GM12878 (cell line): Measurements from ENCODE around the gene TRIM46. TPM values are rescaled to one million over a fixed set of nuclear protein-coding genes. Genes with fewer than 3 reads are reported as not detected.
A peak's percentile ranks its signal among the peaks of the same experiment; 100 is the strongest.

Experiments
- BCL11A ChIP-seq: IDR thresholded peaks from 2 replicates; pipeline ENCODE4 v1.6.1; 2011; ENCODE audit warnings: low read depth, low read length
- BMI1 ChIP-seq: fragments of 450-650 bp; IDR thresholded peaks from 2 replicates; pipeline ENCODE4 v1.6.1; 2016; ENCODE audit warnings: mild to moderate bottlenecking, moderate library complexity, borderline replicate concordance
- CBX5 ChIP-seq: sonication (generic); IDR thresholded peaks from 2 replicates; pipeline ENCODE4 v1.6.1; 2016; ENCODE audit warnings: low read depth, moderate library complexity, mild to moderate bottlenecking, inconsistent platforms
- HDAC2 ChIP-seq: fragments of 200-600 bp; sonication (generic); IDR thresholded peaks from 2 replicates; pipeline ENCODE4 v1.6.1; 2017
- HDAC6 ChIP-seq: fragments of 200-600 bp; sonication (generic); IDR thresholded peaks from one replicate; pipeline ENCODE4 v1.8.0; 2017; ENCODE audit warnings: antibody characterized with exemption; ENCODE audit not compliant: unreplicated experiment
- IKZF1 ChIP-seq: fragments of 450-650 bp; conservative IDR thresholded peaks from 2 replicates; pipeline ENCODE4 v1.6.1; 2017; ENCODE audit warnings: antibody characterized with exemption, mild to moderate bottlenecking
- NRF1 ChIP-seq: conservative IDR thresholded peaks from 2 replicates; pipeline ENCODE4 v1.6.1; 2011; ENCODE audit warnings: mild to moderate bottlenecking, low read depth, low read length, improper control_type of control experiment
- PAX5 ChIP-seq: IDR thresholded peaks from 2 replicates; pipeline ENCODE4 v1.6.1; 2011; ENCODE audit warnings: low read depth, low read length, borderline replicate concordance
- RFX5 ChIP-seq: IDR thresholded peaks from 2 replicates; pipeline ENCODE4 v1.6.1; 2011; ENCODE audit warnings: low read depth, low read length, improper control_type of control experiment
- RUNX3 ChIP-seq: IDR thresholded peaks from 2 replicates; pipeline ENCODE4 v1.6.1; 2012; ENCODE audit warnings: low read length, inconsistent platforms
- SMAD1 ChIP-seq: fragments of 450-650 bp; IDR thresholded peaks from 2 replicates; pipeline ENCODE4 v1.6.1; 2018; ENCODE audit warnings: mild to moderate bottlenecking, low read depth; ENCODE audit not compliant: partially characterized antibody
- SMAD5 ChIP-seq: IDR thresholded peaks from 2 replicates; pipeline ENCODE4 v1.6.1; 2016; ENCODE audit warnings: antibody characterized with exemption, low read depth
- TBL1XR1 ChIP-seq: IDR thresholded peaks from 2 replicates; pipeline ENCODE4 v1.6.1; 2012; ENCODE audit warnings: low read depth, low read length, improper control_type of control experiment
- YBX1 ChIP-seq: fragments of 450-650 bp; IDR thresholded peaks from 2 replicates; pipeline ENCODE4 v1.6.1; 2016; ENCODE audit warnings: antibody characterized with exemption
- ZNF622 ChIP-seq: fragments of 450-650 bp; IDR thresholded peaks from 2 replicates; pipeline ENCODE4 v1.6.1; 2017; ENCODE audit warnings: mild to moderate bottlenecking, inconsistent platforms
- ZZZ3 ChIP-seq: IDR thresholded peaks from 2 replicates; pipeline ENCODE4 v1.6.1; 2011; ENCODE audit warnings: low read depth; ENCODE audit not compliant: control insufficient read depth, insufficient read length
- polyA plus RNA-seq, 11 experiments: library from polyadenylated mRNA; depleted of rRNA in 4 of 11; unstranded in 6 of 11; stranded (reverse) in 5 of 11; fragments of >200 nt; fragmentation: Nextera tagmentation in 4 of 11; fragmentation: Illumina TruSeq in 1 of 11; extraction: Ambion mirVana in 4 of 11; extraction: Trizol in 1 of 11; gene quantifications; 1 replicate in 1 of 11; 2 replicates in 10 of 11; pipeline versions ENCODE4 v1.2.1 to v1.2.3, GENCODE V29; 2011 to 2016; ENCODE audit warnings: inconsistent platforms in 2 of 11, missing spikeins in 2 of 11, low read depth in 1 of 11
- total RNA-seq, 4 experiments: library from RNA; depleted of rRNA in 3 of 4; stranded (reverse); fragments of >200 nt in 3 of 4; fragmentation: Illumina TruSeq in 1 of 4; extraction: Trizol in 1 of 4; gene quantifications; 2 replicates each; pipeline versions ENCODE4 v1.2.1 to v1.2.3, GENCODE V29; 2013 to 2021
- TF ChIP-seq, protein P1 (sequence below): fragments of 450-650 bp; IDR thresholded peaks from 2 replicates; pipeline ENCODE4 v1.6.1; 2017; ENCODE audit warnings: borderline replicate concordance
- TF ChIP-seq, protein P2 (sequence below): fragments of 450-650 bp; IDR thresholded peaks from 2 replicates; pipeline ENCODE4 v1.6.1; 2016; ENCODE audit warnings: mild to moderate bottlenecking, moderate library complexity, borderline replicate concordance
- TF ChIP-seq, protein P3 (sequence below): fragments of 450-650 bp; formaldehyde crosslinking; IDR thresholded peaks from 2 replicates; pipeline ENCODE4 v1.4.0; 2022; ENCODE audit warnings: mild to moderate bottlenecking, moderate library complexity
- TF ChIP-seq, protein P4 (sequence below): IDR thresholded peaks from 2 replicates; pipeline ENCODE4 v1.6.1; 2012; ENCODE audit warnings: low read depth, low read length, improper control_type of control experiment

TRIM46 gene
- total and polyA plus RNA-seq, 10 of the 15 experiments (the other 5 are each of a cell fraction or from before 2014, with no cell fraction given): 0.08 to 3.1 (median 0.97) TPM

DNA sequence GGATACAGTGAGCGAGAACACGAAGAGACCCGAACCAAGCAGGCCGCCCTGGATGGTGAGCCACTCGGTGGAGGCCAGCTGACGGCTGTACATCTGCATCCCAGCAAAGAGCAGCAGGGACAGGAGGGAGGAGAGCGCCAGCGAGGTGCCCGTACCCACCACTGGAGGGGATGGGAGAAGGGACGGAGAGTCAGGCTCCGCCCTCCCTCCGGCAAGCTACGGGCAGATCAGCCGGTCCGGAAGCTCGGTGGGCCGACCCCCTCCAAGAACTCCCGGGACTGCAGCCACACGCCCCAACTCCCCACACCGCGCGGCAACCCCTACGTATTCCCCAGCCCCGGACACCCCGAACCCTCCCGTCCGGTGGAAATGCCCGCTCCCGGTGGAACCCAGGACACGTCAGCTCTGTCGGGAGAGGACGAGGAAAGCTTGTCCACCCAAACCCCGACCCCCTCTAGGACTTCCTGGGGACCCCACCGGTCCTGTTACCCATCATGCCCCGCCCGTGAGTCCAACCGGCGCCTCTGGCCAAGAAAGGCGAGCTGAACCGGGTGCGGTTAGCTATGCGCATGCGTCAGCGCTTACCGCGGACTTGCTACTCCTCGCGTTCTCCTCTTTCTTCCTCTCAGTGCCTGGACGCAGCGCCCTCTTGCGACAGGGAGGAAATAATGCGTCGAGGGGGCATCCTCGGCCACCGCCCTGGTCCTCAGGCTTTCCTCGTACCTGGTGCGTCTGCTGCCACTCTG, 744 bp upstream of the TRIM46 start, which contains the start of gene KRTCAP2 (continued):
- TF ChIP-seq SMAD5 (peak; percentile 72), SMAD1 (peak; percentile 16), YBX1 (no peak), ZZZ3 (no peak), RUNX3 (peak; percentile 89), PAX5 (no peak), HDAC2 (no peak), CBX5 (no peak), TBL1XR1 (no peak), NRF1 (peak; percentile 92), BCL11A (no peak), ZNF622 (no peak), BMI1 (no peak), RFX5 (no peak; the same call in 1 of the 2 replicates), IKZF1 (peak; percentile 69), HDAC6 (no peak)
- TF ChIP-seq, protein P1, sequence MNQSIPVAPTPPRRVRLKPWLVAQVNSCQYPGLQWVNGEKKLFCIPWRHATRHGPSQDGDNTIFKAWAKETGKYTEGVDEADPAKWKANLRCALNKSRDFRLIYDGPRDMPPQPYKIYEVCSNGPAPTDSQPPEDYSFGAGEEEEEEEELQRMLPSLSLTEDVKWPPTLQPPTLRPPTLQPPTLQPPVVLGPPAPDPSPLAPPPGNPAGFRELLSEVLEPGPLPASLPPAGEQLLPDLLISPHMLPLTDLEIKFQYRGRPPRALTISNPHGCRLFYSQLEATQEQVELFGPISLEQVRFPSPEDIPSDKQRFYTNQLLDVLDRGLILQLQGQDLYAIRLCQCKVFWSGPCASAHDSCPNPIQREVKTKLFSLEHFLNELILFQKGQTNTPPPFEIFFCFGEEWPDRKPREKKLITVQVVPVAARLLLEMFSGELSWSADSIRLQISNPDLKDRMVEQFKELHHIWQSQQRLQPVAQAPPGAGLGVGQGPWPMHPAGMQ: no peak
- TF ChIP-seq, protein P2, sequence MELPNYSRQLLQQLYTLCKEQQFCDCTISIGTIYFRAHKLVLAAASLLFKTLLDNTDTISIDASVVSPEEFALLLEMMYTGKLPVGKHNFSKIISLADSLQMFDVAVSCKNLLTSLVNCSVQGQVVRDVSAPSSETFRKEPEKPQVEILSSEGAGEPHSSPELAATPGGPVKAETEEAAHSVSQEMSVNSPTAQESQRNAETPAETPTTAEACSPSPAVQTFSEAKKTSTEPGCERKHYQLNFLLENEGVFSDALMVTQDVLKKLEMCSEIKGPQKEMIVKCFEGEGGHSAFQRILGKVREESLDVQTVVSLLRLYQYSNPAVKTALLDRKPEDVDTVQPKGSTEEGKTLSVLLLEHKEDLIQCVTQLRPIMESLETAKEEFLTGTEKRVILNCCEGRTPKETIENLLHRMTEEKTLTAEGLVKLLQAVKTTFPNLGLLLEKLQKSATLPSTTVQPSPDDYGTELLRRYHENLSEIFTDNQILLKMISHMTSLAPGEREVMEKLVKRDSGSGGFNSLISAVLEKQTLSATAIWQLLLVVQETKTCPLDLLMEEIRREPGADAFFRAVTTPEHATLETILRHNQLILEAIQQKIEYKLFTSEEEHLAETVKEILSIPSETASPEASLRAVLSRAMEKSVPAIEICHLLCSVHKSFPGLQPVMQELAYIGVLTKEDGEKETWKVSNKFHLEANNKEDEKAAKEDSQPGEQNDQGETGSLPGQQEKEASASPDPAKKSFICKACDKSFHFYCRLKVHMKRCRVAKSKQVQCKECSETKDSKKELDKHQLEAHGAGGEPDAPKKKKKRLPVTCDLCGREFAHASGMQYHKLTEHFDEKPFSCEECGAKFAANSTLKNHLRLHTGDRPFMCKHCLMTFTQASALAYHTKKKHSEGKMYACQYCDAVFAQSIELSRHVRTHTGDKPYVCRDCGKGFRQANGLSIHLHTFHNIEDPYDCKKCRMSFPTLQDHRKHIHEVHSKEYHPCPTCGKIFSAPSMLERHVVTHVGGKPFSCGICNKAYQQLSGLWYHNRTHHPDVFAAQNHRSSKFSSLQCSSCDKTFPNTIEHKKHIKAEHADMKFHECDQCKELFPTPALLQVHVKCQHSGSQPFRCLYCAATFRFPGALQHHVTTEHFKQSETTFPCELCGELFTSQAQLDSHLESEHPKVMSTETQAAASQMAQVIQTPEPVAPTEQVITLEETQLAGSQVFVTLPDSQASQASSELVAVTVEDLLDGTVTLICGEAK: peak; percentile 63; the same call in 1 of the 2 replicates
- TF ChIP-seq, protein P3, sequence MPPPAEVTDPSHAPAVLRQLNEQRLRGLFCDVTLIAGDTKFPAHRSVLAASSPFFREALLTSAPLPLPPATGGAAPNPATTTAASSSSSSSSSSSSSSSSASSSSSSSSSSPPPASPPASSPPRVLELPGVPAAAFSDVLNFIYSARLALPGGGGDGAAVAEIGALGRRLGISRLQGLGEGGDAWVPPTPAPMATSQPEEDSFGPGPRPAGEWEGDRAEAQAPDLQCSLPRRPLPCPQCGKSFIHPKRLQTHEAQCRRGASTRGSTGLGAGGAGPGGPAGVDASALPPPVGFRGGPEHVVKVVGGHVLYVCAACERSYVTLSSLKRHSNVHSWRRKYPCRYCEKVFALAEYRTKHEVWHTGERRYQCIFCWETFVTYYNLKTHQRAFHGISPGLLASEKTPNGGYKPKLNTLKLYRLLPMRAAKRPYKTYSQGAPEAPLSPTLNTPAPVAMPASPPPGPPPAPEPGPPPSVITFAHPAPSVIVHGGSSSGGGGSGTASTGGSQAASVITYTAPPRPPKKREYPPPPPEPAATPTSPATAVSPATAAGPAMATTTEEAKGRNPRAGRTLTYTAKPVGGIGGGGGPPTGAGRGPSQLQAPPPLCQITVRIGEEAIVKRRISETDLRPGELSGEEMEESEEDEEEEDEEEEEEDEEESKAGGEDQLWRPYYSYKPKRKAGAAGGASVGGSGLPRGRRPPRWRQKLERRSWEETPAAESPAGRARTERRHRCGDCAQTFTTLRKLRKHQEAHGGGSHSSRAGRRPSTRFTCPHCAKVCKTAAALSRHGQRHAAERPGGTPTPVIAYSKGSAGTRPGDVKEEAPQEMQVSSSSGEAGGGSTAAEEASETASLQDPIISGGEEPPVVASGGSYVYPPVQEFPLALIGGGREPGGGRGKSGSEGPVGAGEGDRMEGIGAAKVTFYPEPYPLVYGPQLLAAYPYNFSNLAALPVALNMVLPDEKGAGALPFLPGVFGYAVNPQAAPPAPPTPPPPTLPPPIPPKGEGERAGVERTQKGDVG (CRISPR knock-in tag): no peak
- TF ChIP-seq, protein P4, sequence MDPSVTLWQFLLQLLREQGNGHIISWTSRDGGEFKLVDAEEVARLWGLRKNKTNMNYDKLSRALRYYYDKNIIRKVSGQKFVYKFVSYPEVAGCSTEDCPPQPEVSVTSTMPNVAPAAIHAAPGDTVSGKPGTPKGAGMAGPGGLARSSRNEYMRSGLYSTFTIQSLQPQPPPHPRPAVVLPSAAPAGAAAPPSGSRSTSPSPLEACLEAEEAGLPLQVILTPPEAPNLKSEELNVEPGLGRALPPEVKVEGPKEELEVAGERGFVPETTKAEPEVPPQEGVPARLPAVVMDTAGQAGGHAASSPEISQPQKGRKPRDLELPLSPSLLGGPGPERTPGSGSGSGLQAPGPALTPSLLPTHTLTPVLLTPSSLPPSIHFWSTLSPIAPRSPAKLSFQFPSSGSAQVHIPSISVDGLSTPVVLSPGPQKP: 0 out of 2 replicates have a peak, but pooled peaks have one; percentile 28
